HepG2 (cell line): Measurements from ENCODE around the gene NOC4L. TPM values are rescaled to one million over a fixed set of nuclear protein-coding genes. Genes with fewer than 3 reads are reported as not detected.

Source experiments
- BCL3 ChIP-seq: sonication (generic); formaldehyde crosslinking; IDR thresholded peaks from 2 replicates; pipeline ENCODE4 v1.5.1; 2020; ENCODE audit warnings: mild to moderate bottlenecking, missing genetic modification reagents, moderate library complexity
- DMTF1 ChIP-seq: sonication (generic); formaldehyde crosslinking; IDR thresholded peaks from 2 replicates; pipeline ENCODE4 v1.4.0; 2020; ENCODE audit warnings: mild to moderate bottlenecking, missing genetic modification reagents
- ESRRA ChIP-seq: sonication (generic); formaldehyde crosslinking; IDR thresholded peaks from 2 replicates; pipeline ENCODE4 v1.5.1; 2020; ENCODE audit warnings: mild to moderate bottlenecking, low read depth, missing genetic modification reagents
- GTF2F1 ChIP-seq: fragments of 150-350 bp; IDR thresholded peaks from 2 replicates; pipeline ENCODE4 v1.6.1; 2014; ENCODE audit warnings: low read length
- KLF16 ChIP-seq, 2 experiments: sonication (generic) in 1 of 2; formaldehyde crosslinking in 1 of 2; IDR thresholded peaks; 2 replicates each; pipeline versions ENCODE4 v1.6.1 to v1.8.0; 2016 to 2023; ENCODE audit warnings: missing genetic modification reagents in 2 of 2, missing compliant biosample characterization in 1 of 2
- MXI1 ChIP-seq: IDR thresholded peaks from 3 replicates; pipeline ENCODE4 v1.6.1; 2012; ENCODE audit warnings: low read depth, low read length, inconsistent platforms, borderline replicate concordance
- RBAK ChIP-seq: sonication (generic); formaldehyde crosslinking; IDR thresholded peaks from 2 replicates; pipeline ENCODE4 v1.5.1; 2020; ENCODE audit warnings: mild to moderate bottlenecking, missing genetic modification reagents
- TAF1 ChIP-seq: sonication (generic); formaldehyde crosslinking; IDR thresholded peaks from 2 replicates; pipeline ENCODE4 v1.4.0; 2020; ENCODE audit warnings: missing genetic modification reagents
- TCF12 ChIP-seq, 2 experiments: fragments of 450-650 bp in 1 of 2; sonication (generic) in 1 of 2; formaldehyde crosslinking in 1 of 2; IDR thresholded peaks; 2 replicates each; pipeline versions ENCODE4 v1.6.1 to v1.8.0; 2017 to 2022; ENCODE audit warnings: antibody characterized with exemption in 1 of 2, mild to moderate bottlenecking in 1 of 2, missing genetic modification reagents in 1 of 2, moderate library complexity in 1 of 2
- TIGD3 ChIP-seq: sonication (generic); formaldehyde crosslinking; IDR thresholded peaks from 2 replicates; pipeline ENCODE4 v1.5.1; 2020; ENCODE audit warnings: mild to moderate bottlenecking, missing genetic modification reagents, borderline replicate concordance
- ZBTB14 ChIP-seq: sonication (generic); formaldehyde crosslinking; IDR thresholded peaks from 2 replicates; pipeline ENCODE4 v1.4.0; 2020; ENCODE audit warnings: missing genetic modification reagents
- ZBTB42 ChIP-seq: sonication (generic); formaldehyde crosslinking; IDR thresholded peaks from 2 replicates; pipeline ENCODE4 v1.5.0; 2020; ENCODE audit warnings: mild to moderate bottlenecking, missing genetic modification reagents
- ZFP82 ChIP-seq: sonication (generic); formaldehyde crosslinking; IDR thresholded peaks from 2 replicates; pipeline ENCODE4 v1.5.1; 2020; ENCODE audit warnings: mild to moderate bottlenecking, missing genetic modification reagents, borderline replicate concordance
- ZNF20 ChIP-seq: sonication (generic); formaldehyde crosslinking; IDR thresholded peaks from 2 replicates; pipeline ENCODE4 v1.4.0; 2020; ENCODE audit warnings: mild to moderate bottlenecking, moderate library complexity, missing genetic modification reagents
- ZNF296 ChIP-seq: sonication (generic); formaldehyde crosslinking; conservative IDR thresholded peaks from 2 replicates; pipeline ENCODE4 v1.5.0; 2020; ENCODE audit warnings: mild to moderate bottlenecking, missing genetic modification reagents
- polyA plus RNA-seq, 8 experiments: library from polyadenylated mRNA; depleted of rRNA in 3 of 8; stranded (reverse) in 7 of 8; unstranded in 1 of 8; fragments of >200 nt; fragmentation: Illumina TruSeq in 4 of 8; extraction: Trizol in 4 of 8; gene quantifications; 2 replicates each; pipeline versions ENCODE4 v1.2.1 to v1.2.3, GENCODE V29; 2011 to 2016; ENCODE audit warnings: low read depth in 4 of 8, missing spikeins in 1 of 8, mixed read lengths in 1 of 8; ENCODE audit not compliant: insufficient read depth in 1 of 8
- total RNA-seq, 5 experiments: library from RNA; depleted of rRNA; stranded (reverse); fragments of >200 nt; fragmentation: Illumina TruSeq; extraction: Trizol; gene quantifications; 2 replicates each; pipeline ENCODE4 v1.2.3, GENCODE V29; 2016; ENCODE audit warnings: low read depth in 1 of 5
- TF ChIP-seq, protein P1 (sequence below): IDR thresholded peaks from 2 replicates; pipeline ENCODE4 v1.6.1; 2016
- TF ChIP-seq, protein P2 (sequence below): sonication (generic); formaldehyde crosslinking; IDR thresholded peaks from 2 replicates; pipeline ENCODE4 v1.4.0; 2020; ENCODE audit warnings: mild to moderate bottlenecking, missing genetic modification reagents
- TF ChIP-seq, protein P3 (sequence below): sonication (generic); formaldehyde crosslinking; IDR thresholded peaks from 2 replicates; pipeline ENCODE4 v1.5.1; 2020; ENCODE audit warnings: mild to moderate bottlenecking, moderate library complexity, missing genetic modification reagents

NOC4L gene
- total and polyA plus RNA-seq, 2 of the 13 experiments (the other 11 are each of a cell fraction or from before 2014, with no cell fraction given), result 4.3 to 14.6 TPM

DNA sequence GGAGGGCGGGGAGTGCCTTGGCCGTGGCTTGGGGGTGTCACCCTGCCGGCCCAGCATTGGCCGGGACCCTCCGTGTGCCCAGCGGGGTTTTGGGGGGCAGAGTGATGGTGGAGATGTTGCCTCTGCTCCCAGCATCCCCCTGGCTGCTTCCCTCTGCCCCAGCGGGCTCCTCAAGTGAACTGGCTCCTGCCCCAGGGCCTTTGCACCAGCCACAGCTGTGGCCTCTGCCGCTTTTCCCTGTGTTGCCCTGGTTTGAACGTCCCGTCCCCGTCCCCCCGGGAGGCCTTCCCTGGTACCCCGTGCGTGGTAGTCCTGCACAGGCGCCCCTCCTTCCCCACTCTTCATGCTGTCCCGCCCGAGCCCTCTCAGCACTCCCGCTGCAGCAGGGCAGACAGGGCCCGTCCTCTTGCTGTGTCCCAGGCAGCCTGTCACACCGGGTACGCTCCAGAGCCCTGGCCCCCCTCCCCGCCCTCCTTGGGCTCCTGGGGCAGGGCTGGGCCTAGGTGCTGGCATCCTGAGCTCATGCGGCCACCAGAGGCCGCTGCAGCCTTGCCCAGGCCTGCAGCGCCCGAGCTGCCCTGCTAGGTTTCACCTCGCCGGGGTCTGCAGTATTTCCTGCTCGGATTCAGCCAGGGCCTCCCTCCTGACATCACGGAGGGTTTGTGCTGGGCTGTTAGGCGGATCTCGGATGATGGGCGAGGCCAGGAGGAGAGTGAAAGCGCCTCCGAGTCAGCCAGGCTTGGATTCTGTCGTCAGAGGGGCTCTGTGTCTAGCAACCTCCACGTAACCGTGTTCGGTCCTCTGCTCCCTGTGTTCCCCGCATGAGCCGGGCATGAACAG is 9.5 kb downstream of the NOC4L start (continued):
- TF ChIP-seq, protein P1, sequence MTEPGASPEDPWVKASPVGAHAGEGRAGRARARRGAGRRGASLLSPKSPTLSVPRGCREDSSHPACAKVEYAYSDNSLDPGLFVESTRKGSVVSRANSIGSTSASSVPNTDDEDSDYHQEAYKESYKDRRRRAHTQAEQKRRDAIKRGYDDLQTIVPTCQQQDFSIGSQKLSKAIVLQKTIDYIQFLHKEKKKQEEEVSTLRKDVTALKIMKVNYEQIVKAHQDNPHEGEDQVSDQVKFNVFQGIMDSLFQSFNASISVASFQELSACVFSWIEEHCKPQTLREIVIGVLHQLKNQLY, result no peak
- TF ChIP-seq TIGD3 (CRISPR knock-in tag) (no peak), TCF12 (IDR thresholded peaks at IDR 0.05) (no peak), TCF12 (CRISPR knock-in tag; IDR thresholded peaks at IDR 0.05) (no peak), GTF2F1 (no peak), KLF16 (CRISPR knock-in tag; IDR thresholded peaks at IDR 0.05) (0 out of 4 replicates have a peak, but pooled peaks of 1 of the 2 experiments have one; percentile 61), RBAK (CRISPR knock-in tag) (no peak; the same call in 1 of the 2 replicates), ESRRA (CRISPR knock-in tag) (no peak), MXI1 (no peak), ZBTB42 (CRISPR knock-in tag) (no peak), ZNF296 (no peak), BCL3 (CRISPR knock-in tag) (peak; percentile 67; the same call in 1 of the 2 replicates), TAF1 (CRISPR knock-in tag) (peak; percentile 27; the same call in 1 of the 2 replicates), ZNF20 (CRISPR knock-in tag) (no peak), DMTF1 (no peak), ZBTB14 (CRISPR knock-in tag) (no peak), ZFP82 (CRISPR knock-in tag) (no peak)
- TF ChIP-seq, protein P2, sequence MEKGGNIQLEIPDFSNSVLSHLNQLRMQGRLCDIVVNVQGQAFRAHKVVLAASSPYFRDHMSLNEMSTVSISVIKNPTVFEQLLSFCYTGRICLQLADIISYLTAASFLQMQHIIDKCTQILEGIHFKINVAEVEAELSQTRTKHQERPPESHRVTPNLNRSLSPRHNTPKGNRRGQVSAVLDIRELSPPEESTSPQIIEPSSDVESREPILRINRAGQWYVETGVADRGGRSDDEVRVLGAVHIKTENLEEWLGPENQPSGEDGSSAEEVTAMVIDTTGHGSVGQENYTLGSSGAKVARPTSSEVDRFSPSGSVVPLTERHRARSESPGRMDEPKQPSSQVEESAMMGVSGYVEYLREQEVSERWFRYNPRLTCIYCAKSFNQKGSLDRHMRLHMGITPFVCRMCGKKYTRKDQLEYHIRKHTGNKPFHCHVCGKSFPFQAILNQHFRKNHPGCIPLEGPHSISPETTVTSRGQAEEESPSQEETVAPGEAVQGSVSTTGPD (CRISPR knock-in tag), result no peak
- TF ChIP-seq, protein P3, sequence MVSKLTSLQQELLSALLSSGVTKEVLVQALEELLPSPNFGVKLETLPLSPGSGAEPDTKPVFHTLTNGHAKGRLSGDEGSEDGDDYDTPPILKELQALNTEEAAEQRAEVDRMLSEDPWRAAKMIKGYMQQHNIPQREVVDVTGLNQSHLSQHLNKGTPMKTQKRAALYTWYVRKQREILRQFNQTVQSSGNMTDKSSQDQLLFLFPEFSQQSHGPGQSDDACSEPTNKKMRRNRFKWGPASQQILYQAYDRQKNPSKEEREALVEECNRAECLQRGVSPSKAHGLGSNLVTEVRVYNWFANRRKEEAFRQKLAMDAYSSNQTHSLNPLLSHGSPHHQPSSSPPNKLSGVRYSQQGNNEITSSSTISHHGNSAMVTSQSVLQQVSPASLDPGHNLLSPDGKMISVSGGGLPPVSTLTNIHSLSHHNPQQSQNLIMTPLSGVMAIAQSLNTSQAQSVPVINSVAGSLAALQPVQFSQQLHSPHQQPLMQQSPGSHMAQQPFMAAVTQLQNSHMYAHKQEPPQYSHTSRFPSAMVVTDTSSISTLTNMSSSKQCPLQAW, result no peak
